ENCODE measurements around the gene GAL.

The GAL gene

GRCh38 chr11:68658661-68659060, 25.7 kb upstream of the GAL start:
- DNase-seq: no peak

DNA sequence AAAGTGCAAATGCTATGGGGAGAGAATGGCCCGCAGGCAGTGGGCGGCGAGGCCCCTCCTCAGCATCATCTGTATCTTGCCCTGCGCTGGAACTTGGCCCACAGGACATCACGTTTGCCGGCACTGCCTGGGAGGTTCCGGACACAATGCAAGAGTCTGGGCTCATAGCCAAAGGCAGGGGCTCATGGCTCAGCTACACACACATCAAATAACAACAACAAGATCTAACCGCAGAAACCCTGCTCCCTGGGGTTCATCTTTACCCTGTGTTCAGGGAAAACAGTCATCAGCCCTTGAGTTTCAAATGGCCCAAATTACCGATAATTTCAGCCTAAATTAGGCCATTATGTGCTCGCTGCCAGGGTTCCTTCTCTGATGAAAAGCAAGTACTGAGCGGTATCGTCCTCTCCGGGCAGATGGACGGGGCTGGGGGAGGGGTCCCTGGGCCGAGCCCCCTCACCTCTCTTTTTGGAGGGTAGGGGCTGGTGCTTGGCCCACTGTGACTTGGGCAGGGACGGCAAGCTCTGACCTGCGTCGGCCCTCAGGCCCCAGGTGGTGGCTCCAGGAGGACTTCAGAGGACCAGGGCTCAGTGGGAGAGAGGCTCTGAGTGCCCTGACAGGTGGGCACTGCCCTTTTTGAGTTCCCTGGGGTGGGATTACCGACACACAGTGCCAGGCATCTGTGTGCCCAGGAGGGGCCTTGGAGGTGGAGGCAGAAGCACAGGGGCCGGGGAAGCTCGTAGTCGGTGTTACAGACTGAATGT, 25.0 kb upstream of the GAL start:
- DNase-seq: peak; percentile 20

DNA sequence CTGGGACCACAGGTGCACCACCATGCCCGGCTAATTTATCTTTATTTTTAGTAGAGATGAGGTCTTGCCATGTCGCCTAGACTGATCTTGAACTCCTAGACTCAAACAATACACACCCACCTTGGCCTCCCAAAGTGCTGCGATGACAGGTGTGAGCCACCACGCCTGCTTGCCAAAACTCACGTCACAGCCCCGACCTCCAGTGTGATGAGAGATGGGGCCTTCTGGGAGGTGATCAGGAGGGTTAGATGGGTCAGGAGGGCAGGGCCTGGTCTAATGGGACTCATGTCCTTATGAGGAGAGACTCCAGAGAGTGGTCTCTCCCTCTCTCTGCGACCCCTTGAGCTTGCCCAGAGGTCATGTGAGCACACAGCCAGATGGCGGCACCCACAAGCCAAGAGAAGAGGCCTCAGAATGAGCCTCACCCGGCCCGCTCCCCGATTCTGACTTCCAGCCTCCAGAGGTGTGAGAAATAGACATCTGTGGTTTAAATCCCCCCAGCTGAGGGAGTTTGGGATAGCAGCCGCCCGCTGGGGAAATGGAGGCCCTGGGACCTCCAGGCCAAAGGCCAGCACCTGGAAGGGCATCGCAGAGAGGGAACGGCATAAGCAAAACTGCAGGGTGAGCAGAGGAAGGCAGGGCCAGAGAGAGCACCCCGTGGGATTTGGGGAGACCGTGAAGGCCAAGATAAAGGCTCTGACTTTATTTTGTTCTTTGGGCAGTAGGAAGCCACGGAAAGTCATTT, 24.1 kb upstream of the GAL start:
- no peak for DNase-seq

DNA sequence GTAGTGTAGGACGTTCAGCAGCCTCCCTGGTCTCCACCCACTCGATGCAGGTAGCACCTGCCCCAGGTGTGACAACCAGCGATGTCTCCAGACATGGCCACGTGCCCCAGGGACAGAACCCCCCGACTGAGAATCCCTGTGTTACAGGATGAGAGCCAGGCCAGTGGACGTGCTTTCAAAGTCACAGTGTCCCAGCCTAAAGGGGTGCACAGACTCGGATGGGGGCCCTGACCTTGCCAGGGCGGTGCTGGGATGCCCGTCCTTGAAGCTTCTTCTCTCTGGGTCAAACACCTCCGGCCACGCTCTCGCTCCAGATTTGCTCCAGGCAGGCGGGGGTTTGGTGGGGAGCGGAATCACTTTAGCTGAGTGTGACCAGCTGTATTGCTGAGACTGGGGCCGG, 23.3 kb upstream of the GAL start:
- no peak for DNase-seq

- no peak for DNase-seq
Observed at GRCh38 chr11:68661697-68662603, 22.4 kb upstream of the GAL start.

DNA sequence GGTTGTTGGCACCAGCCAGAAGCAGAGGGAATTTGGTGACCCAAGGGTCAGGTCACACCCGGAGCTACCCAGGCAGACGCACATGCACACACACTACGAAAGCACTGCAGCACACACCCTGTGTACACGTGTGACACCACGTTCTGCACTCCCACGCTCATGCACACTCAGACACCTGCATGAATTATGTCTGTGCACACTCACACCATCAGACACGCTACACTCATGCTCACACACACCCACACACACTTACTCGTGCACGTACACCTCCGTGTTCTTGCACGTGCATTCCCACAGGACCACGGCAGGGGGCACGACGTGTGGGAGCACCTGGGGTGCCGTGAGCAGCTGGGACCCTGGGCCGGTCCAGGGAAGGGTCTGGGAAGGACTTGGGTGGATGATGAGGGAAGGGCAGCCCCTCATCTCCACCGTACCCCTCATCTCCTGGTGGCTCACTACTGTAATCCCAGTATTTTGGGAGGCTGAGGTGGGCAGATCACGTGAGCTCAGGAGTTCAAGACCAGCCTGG, 20.8 kb upstream of the GAL start:
- no peak for DNase-seq

GRCh38 chr11:68664141-68664540, 20.2 kb upstream of the GAL start:
- DNase-seq: no peak

GRCh38 chr11:68664906-68665305, 19.4 kb upstream of the GAL start:
- DNase-seq: no peak

DNA sequence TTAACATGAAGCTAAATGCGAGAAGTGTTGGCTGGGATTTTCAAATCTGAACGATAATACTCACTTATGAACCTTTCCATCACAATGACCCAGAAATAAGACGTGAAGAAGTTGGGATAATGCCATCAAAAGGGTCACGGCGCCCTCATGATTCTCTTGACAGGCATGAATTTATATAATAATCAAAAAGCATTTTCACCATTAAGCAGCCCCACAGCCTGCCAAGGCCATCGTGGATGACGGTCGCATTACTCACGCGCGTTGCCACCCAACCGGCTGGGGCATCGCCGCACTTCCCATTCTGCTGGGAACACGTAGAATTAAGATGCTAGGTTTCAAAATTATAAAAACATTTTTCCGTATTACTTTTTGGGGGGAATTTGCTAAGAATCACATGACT, 18.9 kb upstream of the GAL start:
- DNase-seq: no peak

DNA sequence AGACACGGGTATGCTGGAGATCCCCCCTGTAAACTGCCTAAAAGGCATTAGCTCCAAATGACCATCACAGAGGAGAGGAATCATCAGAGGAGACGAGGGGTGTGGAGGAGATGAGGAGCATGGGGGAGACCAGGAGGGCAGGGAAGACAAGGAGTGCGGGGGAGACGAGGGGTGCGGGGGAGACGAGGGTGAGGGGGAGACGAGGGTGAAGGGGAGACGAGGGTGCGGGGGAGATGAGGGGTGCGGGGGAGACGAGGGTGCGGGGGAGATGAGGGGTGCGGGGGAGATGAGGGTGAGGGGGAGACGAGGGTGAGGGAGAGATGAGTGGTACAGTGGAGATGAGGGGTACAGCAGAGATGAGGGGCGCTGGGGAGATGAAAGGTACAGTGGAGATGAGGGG, 17.5 kb upstream of the GAL start:
- no peak for DNase-seq

DNA sequence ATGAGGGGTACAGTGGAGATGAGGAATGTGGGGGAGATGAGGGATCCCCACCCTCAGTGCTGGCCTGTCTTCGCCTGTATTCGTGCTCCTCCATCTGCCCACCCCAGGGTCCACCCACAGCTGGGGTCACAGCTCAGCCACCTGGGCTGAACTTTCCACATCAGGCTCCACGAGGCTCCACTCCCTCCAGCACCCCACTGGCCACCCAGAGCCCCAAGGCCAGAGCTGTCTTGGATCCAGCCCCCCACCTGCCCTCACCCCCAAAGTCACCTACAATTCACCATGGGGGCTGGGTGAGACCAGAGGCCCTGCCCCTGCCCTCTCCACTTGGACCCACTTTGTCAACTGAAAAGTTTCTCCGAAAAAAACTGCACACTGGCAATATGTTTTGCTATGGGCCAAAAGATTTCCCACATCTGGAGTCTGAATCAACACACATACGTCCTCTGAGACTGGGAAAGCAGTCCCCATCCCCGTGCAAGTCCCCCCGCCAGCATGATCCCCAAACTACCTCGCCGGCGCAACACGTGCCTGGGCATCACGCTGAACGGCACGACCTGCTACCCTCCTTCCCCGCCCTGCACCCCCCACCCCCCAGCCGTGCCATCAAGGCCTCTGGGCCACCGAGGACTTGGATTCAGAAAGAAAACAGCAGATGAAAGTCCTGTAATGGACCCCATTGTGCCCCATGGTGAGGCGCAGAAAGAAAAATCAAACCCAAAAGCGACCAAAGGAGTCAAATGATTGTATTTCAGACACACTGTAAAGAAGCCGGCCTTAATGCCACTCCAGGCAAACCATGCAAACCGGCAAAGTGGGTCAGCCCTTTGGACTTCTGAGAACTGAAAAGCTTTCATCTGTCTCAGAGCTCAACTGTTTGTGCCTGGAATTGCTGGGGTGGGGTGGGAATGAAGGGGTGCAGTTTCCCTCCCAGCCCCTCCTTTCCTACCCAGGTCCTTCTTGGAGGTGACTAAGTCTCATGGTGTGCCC, 16.5 kb upstream of the GAL start:
- DNase-seq: no peak

GRCh38 chr11:68669301-68670090, 14.8 kb upstream of the GAL start:
- no peak for DNase-seq

DNA sequence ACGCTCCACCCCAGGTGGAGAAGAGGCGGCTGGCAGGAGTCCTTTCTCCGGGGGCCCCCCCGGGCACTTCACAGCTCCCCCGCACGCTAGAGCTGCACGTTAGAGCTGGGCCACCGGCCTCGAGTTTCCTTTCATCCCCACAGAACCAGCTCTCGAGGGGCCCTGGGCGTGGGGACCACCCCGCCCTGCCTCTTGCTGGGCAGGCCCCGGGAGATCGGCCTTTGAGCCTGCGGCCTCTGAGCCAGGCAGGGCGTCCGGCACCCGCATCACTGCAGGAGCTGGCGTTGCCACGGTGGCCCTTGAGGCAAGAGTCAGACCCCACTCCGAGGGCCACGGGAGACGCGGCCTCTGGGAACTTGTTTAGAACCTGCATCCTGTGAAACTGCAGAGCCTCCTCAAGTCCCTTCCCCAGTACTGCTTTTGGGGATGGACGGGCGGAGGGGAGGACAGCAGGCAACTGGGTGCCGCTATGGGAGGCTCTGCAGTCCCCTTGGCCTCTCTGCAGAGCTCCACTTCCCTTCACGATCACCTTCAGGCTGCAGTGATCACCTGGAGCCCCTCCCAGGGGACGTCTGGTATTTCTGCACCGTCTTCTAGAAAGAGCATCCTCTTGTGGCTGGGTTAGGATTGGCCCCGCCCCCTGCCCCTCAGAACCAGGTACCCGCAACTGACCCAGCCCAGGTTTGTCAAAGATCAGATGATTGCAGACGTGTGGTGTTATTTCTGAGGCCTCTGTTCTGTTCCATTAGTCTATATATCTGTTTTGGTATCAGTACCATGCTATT, 13.9 kb upstream of the GAL start:
- DNase-seq: no peak

- DNase-seq: no peak
Observed at GRCh38 chr11:68673306-68673945, 10.9 kb upstream of the GAL start.

DNA sequence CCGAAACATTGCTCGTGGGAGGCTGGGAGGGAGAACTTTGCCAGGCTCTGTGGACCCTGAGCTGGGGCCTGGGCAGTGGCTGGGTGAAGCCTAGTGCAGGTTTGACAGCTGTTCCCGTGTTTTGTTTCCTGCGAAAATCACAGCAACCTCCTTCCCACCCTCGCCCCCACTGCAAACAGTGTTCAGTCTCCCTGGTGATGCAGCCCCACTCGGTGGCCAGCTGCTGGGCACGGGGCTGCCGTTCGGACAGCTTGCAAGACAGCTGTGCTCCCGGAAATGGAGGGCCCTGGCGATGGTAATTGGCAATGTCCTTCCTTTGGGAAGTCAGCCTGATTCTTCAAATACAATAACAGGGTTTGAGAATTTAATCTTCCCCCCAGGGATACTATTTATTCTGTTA, 10.4 kb upstream of the GAL start:
- no peak for DNase-seq

DNA sequence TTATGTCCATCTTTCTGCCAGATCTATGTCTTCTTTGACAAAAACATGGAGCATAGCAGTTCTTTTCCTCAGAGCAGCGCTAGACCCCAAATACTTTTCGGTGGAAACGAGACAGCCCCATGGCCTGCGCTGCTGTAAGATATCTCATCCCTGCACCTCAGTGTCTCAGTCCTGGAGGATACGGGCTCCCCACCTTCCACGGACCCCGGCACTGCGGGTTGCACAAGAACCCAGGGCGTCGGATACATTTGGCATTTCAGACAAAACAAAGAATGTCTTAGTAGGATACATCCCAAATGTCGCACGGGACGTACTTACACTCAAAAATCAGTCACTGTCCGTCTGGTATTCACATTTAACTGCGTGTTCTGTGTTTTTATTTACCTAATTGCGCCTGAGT, 9.9 kb upstream of the GAL start:
- DNase-seq: no peak

GRCh38 chr11:68677432-68677831, 6.9 kb upstream of the GAL start:
- DNase-seq: no peak

- DNase-seq: no peak
Observed at GRCh38 chr11:68678031-68678441, 6.3 kb upstream of the GAL start.

- DNase-seq: no peak
Observed at GRCh38 chr11:68680541-68681231, 3.7 kb upstream of the GAL start.

Data from right kidney (tissue), 1 donor.